ENCODE data around the gene ACKR3. TPM values are rescaled to one million over a fixed set of nuclear protein-coding genes. Genes with fewer than 3 reads are reported as not detected.
A peak's percentile ranks its signal among the peaks of the same experiment; 100 is the strongest.

The ACKR3 gene
- total RNA-seq, 4 donors from 2014 or later: 6.3 to 49.5 (median 22.2) TPM

DNA sequence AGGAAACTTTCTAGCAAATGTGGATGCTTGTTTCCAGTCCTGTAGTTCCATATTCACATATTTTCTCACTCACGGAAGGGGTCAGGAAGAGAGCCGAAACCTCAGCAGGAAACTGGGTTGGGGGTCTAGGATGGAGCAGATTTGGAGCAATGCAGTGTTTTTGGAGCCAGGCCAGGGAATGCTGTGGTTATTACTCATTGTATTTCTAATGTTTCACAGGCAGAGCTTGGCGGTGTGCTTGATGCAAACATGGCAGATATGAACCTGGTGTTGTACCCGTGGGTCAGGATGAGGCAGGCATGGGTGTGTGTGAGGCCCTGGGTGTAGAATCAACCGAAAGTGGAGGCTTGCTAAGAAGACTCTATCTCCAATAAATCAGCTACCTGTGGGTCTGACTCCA is 34.6 kb upstream of the ACKR3 start:
- H3K36me3 ChIP-seq: no peaks in the 10 kb centered on the region
- H3K27me3 ChIP-seq: no peaks in the 10 kb centered on the region
- H3K27ac ChIP-seq: no peak overlapping the region
- DNase-seq: no peak
- H3K4me1 ChIP-seq: no peaks in the 10 kb centered on the region
- TF ChIP-seq, protein P1, sequence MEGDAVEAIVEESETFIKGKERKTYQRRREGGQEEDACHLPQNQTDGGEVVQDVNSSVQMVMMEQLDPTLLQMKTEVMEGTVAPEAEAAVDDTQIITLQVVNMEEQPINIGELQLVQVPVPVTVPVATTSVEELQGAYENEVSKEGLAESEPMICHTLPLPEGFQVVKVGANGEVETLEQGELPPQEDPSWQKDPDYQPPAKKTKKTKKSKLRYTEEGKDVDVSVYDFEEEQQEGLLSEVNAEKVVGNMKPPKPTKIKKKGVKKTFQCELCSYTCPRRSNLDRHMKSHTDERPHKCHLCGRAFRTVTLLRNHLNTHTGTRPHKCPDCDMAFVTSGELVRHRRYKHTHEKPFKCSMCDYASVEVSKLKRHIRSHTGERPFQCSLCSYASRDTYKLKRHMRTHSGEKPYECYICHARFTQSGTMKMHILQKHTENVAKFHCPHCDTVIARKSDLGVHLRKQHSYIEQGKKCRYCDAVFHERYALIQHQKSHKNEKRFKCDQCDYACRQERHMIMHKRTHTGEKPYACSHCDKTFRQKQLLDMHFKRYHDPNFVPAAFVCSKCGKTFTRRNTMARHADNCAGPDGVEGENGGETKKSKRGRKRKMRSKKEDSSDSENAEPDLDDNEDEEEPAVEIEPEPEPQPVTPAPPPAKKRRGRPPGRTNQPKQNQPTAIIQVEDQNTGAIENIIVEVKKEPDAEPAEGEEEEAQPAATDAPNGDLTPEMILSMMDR (IDR thresholded peaks at IDR 0.05): no peak
- no peak for TF ChIP-seq POLR2A (IDR thresholded peaks at IDR 0.05)
- no peak overlapping the region for H3K4me3 ChIP-seq
- no peaks in the 10 kb centered on the region for H3K9me3 ChIP-seq

DNA sequence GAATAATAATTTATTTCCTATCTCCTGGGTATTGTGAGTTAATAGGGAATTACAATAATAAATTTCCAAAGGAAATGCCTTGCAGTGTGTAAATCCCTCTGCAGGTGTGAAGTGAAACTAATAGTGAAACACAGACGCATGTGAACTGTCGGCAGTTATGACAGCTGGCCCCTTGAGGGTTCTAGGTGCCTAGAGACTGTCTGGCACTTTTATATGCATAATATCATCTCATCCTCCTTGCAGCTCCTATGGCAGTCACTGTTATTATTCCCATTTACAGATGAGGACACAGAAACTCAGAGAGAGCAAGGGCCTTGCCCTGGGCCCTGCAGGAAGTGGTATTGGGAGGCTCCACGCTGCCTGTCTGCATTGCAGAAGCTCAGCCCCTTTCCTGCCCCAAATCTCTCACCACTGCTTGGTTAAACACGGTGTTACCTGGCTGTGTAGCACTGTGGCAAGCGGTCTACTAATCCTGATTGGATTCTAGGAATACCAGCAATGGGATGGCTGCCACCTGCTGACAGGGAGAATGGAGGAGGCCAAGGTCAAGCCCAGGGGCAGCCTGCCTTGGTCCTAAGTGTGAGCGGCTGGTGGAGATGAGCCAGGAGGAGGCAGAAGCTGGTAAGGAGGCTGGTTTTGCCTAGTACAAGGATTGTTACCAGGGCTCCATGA is 32.8 kb upstream of the ACKR3 start:
- Histone ChIP-seq H3K4me3 (peak overlapping the region; percentile 2 to 23 (median 19)), H3K27me3 (no peaks in the 10 kb centered on the region), H3K36me3 (no peaks in the 10 kb centered on the region), H3K4me1 (no peaks in the 10 kb centered on the region), H3K27ac (peak overlapping the region; percentile 20 to 63 (median 26)), H3K9me3 (no peaks in the 10 kb centered on the region)
- TF ChIP-seq POLR2A (IDR thresholded peaks at IDR 0.05): no peak
- TF ChIP-seq, protein P1 (IDR thresholded peaks at IDR 0.05): no peak
- peak in 2 of 3 donors; percentile 67 to 80 for DNase-seq

DNA sequence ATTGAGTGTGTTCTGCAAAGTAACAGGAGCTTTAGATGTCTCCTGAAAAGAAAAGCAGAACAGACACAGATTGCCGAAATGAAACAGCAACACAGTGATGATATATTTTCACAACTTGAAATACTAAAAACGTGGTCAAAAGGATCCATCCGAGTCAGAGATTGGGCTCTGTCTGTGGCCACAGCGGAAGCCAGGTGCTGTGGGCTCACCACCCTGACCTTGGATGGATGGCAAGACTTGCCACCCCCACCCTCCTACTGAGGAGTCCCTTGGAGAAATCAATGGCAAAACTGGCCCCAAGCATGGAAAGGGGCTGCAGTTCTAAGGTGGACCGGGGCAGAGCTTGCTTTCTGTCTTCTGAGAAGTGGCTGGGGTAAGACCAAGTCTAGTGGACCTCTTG is 31.4 kb upstream of the ACKR3 start:
- peak overlapping the region in 3 of 4 donors; percentile 0 to 29 (median 23) for H3K4me3 ChIP-seq
- TF ChIP-seq, protein P1 (IDR thresholded peaks at IDR 0.05): no peak
- no peak for TF ChIP-seq POLR2A (IDR thresholded peaks at IDR 0.05)

GRCh38 chr2:236541008-236541562 is 28.5 kb upstream of the ACKR3 start:
- Histone ChIP-seq H3K9me3 (no peaks in the 10 kb centered on the region), H3K27ac (no peak overlapping the region), H3K4me1 (peaks cover 0 to 5% (median under 1%) of the 10 kb centered on the region in 4 donors), H3K36me3 (no peaks in the 10 kb centered on the region), H3K4me3 (no peak overlapping the region), H3K27me3 (no peaks in the 10 kb centered on the region)
- TF ChIP-seq, protein P1 (IDR thresholded peaks at IDR 0.05): no peak
- no peak for TF ChIP-seq POLR2A (IDR thresholded peaks at IDR 0.05)
- DNase-seq: no peak

More for the DNA sequence above, 31.4 kb upstream of the ACKR3 start:
- Histone ChIP-seq H3K27me3 (no peaks in the 10 kb centered on the region), H3K36me3 (no peaks in the 10 kb centered on the region), H3K27ac (peak overlapping the region in 1 of 4 donors; percentile 13), H3K9me3 (no peaks in the 10 kb centered on the region), H3K4me1 (no peaks in the 10 kb centered on the region)
- DNase-seq: no peak

- peak overlapping the region in 1 of 4 donors; percentile 84 for H3K27ac ChIP-seq
- H3K4me1 ChIP-seq: peaks cover 0 to 12% (median 4%) of the 10 kb centered on the region in 4 donors
- no peak overlapping the region for H3K4me3 ChIP-seq
- H3K36me3 ChIP-seq: no peaks in the 10 kb centered on the region
- TF ChIP-seq, protein P1 (IDR thresholded peaks at IDR 0.05): no peak
- no peak for TF ChIP-seq POLR2A (IDR thresholded peaks at IDR 0.05)
- no peak for DNase-seq
- no peaks in the 10 kb centered on the region for H3K9me3 ChIP-seq
- no peaks in the 10 kb centered on the region for H3K27me3 ChIP-seq
Observed at GRCh38 chr2:236544362-236544761, 25.3 kb upstream of the ACKR3 start.
